Activated CD8-positive, alpha-beta T cell treated with anti-CD3 and anti-CD28 coated beads, Interleukin-2, amount 10 ng/mL, durations not matched to agents 7 days and 5 days (primary cell): ENCODE measurements around the gene INTS13. TPM values are rescaled to one million over a fixed set of nuclear protein-coding genes. Genes with fewer than 3 reads are reported as not detected.

Source experiments
- ATAC-seq: fragments of 150-1000 bp; cut with Tn5 transposase; one replicate; pipeline ENCODE4 v1.10.0; 2021; ENCODE audit warnings: moderate library complexity
- CTCF ChIA-PET: fragments of 350-600 bp; sonication (Branson Sonifier 250); formaldehyde crosslinking; loops from one replicate; lab custom pipeline; 2021; ENCODE audit warnings: antibody characterized with exemption; lab: Charles Lee
- POLR2A ChIA-PET: fragments of 350-600 bp; sonication (Branson Sonifier 250); formaldehyde crosslinking; loops from one replicate; lab custom pipeline; 2021; ENCODE audit warnings: antibody characterized with exemption; lab: Charles Lee
- DNase-seq: peaks from one replicate; pipeline ENCODE4 v3.0.0-alpha.2; 2020
- H3K27ac Mint-ChIP-seq: one replicate; pipeline ENCODE4 v1.8.0; 2021; ENCODE audit warnings: mild to moderate bottlenecking, mixed read lengths
- H3K27me3 Mint-ChIP-seq: one replicate; pipeline ENCODE4 v1.8.0; 2021; ENCODE audit warnings: low read depth, mixed read lengths
- H3K36me3 Mint-ChIP-seq: one replicate; pipeline ENCODE4 v1.8.0; 2021; ENCODE audit warnings: low read depth, mixed read lengths
- H3K4me1 Mint-ChIP-seq: one replicate; pipeline ENCODE4 v1.8.0; 2021; ENCODE audit warnings: low read depth, mixed read lengths
- H3K4me3 Mint-ChIP-seq: one replicate; pipeline ENCODE4 v1.8.0; 2021; ENCODE audit warnings: mild to moderate bottlenecking, mixed read lengths
- H3K9me3 Mint-ChIP-seq: one replicate; pipeline ENCODE4 v1.8.0; 2022; ENCODE audit warnings: mixed read lengths; ENCODE audit not compliant: insufficient read depth
- total RNA-seq, 2 experiments: library from RNA; stranded (reverse); gene quantifications; one replicate each; pipeline ENCODE4 v1.2.3, GENCODE V29; 2021

The INTS13 gene
- total RNA-seq, 2 experiments from 2014 or later, result 52.8 to 58.3 TPM

DNA sequence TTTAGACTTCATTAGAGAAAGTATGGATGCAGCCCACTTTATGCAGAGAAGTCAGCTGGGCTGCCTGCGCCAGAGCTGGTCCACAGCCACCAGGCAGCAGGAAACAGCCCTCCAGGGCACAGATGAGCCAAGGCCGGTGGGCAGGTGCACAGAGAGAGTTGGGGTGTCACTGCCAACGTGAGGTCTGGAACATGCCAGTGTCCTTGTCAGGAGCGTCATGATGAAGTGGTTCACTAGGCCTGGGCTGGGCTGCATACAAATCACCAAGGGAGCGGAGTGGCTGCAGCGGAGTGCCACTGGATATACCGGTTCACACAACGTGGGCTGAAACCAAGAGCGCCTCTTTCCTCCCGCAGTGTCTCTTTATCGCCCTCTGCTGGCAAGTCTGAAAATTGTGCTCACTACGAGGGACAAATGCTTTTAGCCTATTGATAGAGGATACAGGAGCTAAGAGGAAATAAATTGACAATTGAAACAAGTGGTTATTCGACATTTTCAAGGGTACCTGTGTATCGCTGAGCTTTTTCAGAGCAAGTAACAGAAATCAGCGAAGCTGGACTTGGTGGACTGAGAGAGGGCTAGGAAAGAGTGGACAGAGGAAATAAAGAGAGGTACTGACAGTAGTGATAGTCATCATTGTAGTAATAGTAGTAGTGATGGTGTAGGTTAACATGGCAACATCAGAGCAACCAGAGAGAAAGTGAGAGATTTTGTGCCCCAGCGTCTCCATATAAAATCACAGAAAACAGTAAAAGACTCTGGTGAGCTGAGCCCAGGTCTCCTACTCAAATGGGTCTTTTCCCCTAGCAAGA, 52.8 kb downstream of the INTS13 start:
- POLR2A ChIA-PET, result interaction anchor here (1.2 kb wide), 1 partner anchor 87 kb away, joined by 3 read pairs; no protein-coding TSS in a partner anchor
- H3K36me3 Mint-ChIP-seq, result no peaks in the 10 kb centered on the region
- ATAC-seq (peak; percentile 96), DNase-seq (peak; percentile 91)
- peaks cover 10% of the 10 kb centered on the region for H3K4me1 Mint-ChIP-seq
- H3K9me3 Mint-ChIP-seq, result no peaks in the 10 kb centered on the region
- peaks cover 5% of the 10 kb centered on the region for H3K27me3 Mint-ChIP-seq
- peak overlapping the region; percentile 46 for H3K4me3 Mint-ChIP-seq
- CTCF ChIA-PET, result interaction anchor here (0.5 to 3.7 kb wide), 59 partner anchors 9 to 791 kb away, joined by 3 to 50 read pairs (median 5); partner anchors contain the start of gene ITPR2
- H3K27ac Mint-ChIP-seq, result peak overlapping the region; percentile 23

DNA sequence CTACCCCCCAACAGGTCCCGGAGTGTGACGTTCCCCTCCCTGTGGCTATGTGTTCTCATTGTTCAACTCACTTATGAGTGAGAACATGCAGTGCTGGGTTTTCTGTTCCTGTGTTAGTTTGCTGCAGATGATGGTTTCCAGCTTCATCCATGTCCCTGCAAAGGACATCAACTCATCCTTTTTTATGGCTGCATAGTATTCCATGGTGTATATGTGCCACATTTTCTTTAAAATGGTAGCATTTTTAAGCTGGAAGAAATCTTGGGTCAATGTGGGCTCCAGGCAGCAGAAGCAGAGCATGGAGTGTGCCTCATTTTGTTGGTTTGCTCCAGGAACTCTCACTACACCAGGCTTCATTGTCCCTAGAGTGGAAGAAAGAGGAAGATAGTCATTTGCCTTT, 57.2 kb downstream of the INTS13 start:
- Mint-ChIP-seq H3K9me3 (no peaks in the 10 kb centered on the region), H3K4me1 (peaks cover 10% of the 10 kb centered on the region), H3K27ac (no peak overlapping the region), H3K27me3 (peaks cover 5% of the 10 kb centered on the region), H3K4me3 (no peak overlapping the region), H3K36me3 (no peaks in the 10 kb centered on the region)
- ATAC-seq (no peak), DNase-seq (no peak)
- CTCF ChIA-PET, result interaction anchor here (0.9 to 1.2 kb wide), 2 partner anchors 24 to 782 kb away, joined by 3 to 4 read pairs; no protein-coding TSS in a partner anchor
- POLR2A ChIA-PET, result no interaction called here

DNA sequence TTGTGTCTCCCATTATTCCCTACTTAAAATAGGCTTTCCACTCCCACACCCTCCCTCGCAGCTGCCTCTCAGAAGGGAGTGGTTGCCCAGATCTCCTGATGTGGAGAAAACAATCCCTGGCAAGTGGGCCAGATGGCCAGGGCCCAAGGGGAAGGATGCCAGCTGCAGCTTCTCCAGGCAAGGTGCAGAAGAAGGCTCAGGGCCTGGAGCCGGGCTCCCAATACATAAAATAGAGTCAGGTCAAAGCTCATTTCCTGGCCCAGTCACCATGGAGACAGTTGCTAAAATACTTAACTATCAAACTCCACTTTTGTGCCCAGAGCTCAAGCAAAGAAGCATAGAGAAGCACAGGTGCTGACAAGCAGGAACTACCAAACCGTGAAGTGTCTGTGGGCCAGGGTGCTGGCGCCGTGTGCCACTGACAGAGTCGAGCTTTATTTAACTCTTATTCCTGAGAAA, 59.1 kb downstream of the INTS13 start:
- ATAC-seq (no peak), DNase-seq (no peak)
- CTCF ChIA-PET, result interaction anchor here (1.2 to 3.8 kb wide), 5 partner anchors 8 to 45 kb away, joined by 3 to 18 read pairs (median 5); partner anchors contain the start of gene ITPR2
- no peaks in the 10 kb centered on the region for H3K36me3 Mint-ChIP-seq
- H3K4me1 Mint-ChIP-seq, result no peaks in the 10 kb centered on the region
- H3K9me3 Mint-ChIP-seq, result no peaks in the 10 kb centered on the region
- no peak overlapping the region for H3K27ac Mint-ChIP-seq
- H3K27me3 Mint-ChIP-seq, result peaks cover 5% of the 10 kb centered on the region
- H3K4me3 Mint-ChIP-seq, result no peak overlapping the region
- POLR2A ChIA-PET, result interaction anchor here (1.0 kb wide), 1 partner anchor 27 kb away, joined by 3 read pairs; no protein-coding TSS in a partner anchor

GRCh38 chr12:26874501-26875296, 63.1 kb downstream of the INTS13 start:
- ChIA-PET POLR2A (no interaction called here), CTCF (interaction anchor here (1.4 to 3.6 kb wide), 3 partner anchors 8 to 14 kb away, joined by 3 to 37 read pairs (median 8); no protein-coding TSS in a partner anchor)
- Mint-ChIP-seq H3K36me3 (no peaks in the 10 kb centered on the region), H3K9me3 (no peaks in the 10 kb centered on the region), H3K27ac (no peak overlapping the region), H3K4me1 (peaks cover 15% of the 10 kb centered on the region), H3K27me3 (no peaks in the 10 kb centered on the region), H3K4me3 (no peak overlapping the region)
- ATAC-seq, result no peak
- DNase-seq, result no peak

DNA sequence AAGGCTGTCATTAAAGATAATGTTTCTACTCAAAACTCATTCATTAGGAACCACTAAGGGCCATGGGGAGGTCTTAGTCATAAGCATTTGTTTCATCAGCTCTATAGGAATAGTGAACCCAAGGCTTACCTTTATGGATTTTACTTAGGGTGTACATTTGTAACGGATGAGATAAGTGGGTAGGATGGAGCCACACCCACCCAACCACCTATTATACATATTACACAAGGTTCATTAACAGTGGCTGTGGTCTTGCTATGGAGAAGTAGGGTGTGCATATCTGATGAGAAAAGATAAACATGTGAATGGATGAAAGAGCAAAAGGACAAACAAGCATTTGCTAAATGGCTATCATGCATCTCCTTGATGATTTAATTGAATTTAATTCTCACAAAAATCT, 65.2 kb downstream of the INTS13 start:
- DNase-seq (no peak), ATAC-seq (no peak)
- Mint-ChIP-seq H3K27ac (no peak overlapping the region), H3K27me3 (no peaks in the 10 kb centered on the region), H3K4me1 (peaks cover 21% of the 10 kb centered on the region), H3K36me3 (no peaks in the 10 kb centered on the region), H3K4me3 (no peak overlapping the region), H3K9me3 (no peaks in the 10 kb centered on the region)
- POLR2A ChIA-PET, result interaction anchor here (1.1 kb wide), 1 partner anchor 40 kb away, joined by 3 read pairs; no protein-coding TSS in a partner anchor
- CTCF ChIA-PET, result interaction anchor here (2.1 kb wide), 1 partner anchor 13 kb away, joined by 9 read pairs; no protein-coding TSS in a partner anchor

- ChIA-PET POLR2A (interaction anchor here (1.1 kb wide), 1 partner anchor 40 kb away, joined by 3 read pairs; no protein-coding TSS in a partner anchor), CTCF (interaction anchor here (2.1 kb wide), 1 partner anchor 14 kb away, joined by 9 read pairs; no protein-coding TSS in a partner anchor)
- ATAC-seq, result no peak
- no peak for DNase-seq
- Mint-ChIP-seq H3K36me3 (no peaks in the 10 kb centered on the region), H3K27ac (no peak overlapping the region), H3K4me3 (no peak overlapping the region), H3K27me3 (no peaks in the 10 kb centered on the region), H3K4me1 (peaks cover 27% of the 10 kb centered on the region), H3K9me3 (no peaks in the 10 kb centered on the region)
Observed at GRCh38 chr12:26871985-26872384, 65.8 kb downstream of the INTS13 start.

GRCh38 chr12:26870491-26871419, 67.0 kb downstream of the INTS13 start:
- ChIA-PET POLR2A (interaction anchor here (0.6 kb wide), 1 partner anchor 327 kb away, joined by 3 read pairs; no protein-coding TSS in a partner anchor), CTCF (interaction anchor here (1.5 to 3.2 kb wide), 5 partner anchors 9 to 39 kb away, joined by 4 to 17 read pairs (median 5); no protein-coding TSS in a partner anchor)
- no peak for ATAC-seq
- DNase-seq, result no peak
- Mint-ChIP-seq H3K4me3 (no peak overlapping the region), H3K27ac (no peak overlapping the region), H3K36me3 (no peaks in the 10 kb centered on the region), H3K4me1 (peaks cover 28% of the 10 kb centered on the region), H3K27me3 (no peaks in the 10 kb centered on the region), H3K9me3 (no peaks in the 10 kb centered on the region)

DNA sequence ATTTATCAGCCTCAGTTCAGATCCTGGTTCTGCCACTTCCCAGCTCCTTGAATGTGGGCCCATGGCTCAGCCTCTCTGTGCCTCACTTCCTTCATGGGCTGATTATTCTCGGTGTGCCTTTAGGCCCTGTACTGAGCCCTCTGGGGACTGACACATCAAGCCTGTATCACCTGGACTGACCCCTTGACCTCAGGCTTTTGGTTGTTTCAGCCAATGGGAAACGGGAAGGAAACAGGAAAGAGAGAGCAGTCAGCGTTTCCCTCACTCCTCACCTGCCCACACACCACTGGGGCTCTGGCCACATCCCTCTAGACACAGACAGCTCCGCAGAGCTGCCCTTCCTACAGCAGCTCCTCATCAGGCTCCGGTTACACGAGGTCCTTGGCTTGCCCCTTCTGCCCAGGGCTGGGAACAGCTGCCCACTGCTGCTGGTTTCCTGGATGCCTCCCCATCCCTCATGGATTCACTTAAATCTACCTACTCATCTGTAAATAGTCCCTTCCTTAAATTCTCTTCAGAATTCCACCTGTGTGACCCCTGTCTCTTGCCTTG, 67.8 kb downstream of the INTS13 start:
- no peaks in the 10 kb centered on the region for H3K9me3 Mint-ChIP-seq
- no peak overlapping the region for H3K4me3 Mint-ChIP-seq
- ATAC-seq (no peak), DNase-seq (no peak)
- H3K4me1 Mint-ChIP-seq, result peaks cover 28% of the 10 kb centered on the region
- CTCF ChIA-PET, result interaction anchor here (1.5 to 3.2 kb wide), 5 partner anchors 10 to 38 kb away, joined by 4 to 17 read pairs (median 5); no protein-coding TSS in a partner anchor
- no peak overlapping the region for H3K27ac Mint-ChIP-seq
- H3K36me3 Mint-ChIP-seq, result no peaks in the 10 kb centered on the region
- no peaks in the 10 kb centered on the region for H3K27me3 Mint-ChIP-seq
- POLR2A ChIA-PET, result no interaction called here

GRCh38 chr12:26869104-26869494, 68.7 kb downstream of the INTS13 start:
- Mint-ChIP-seq H3K27me3 (no peaks in the 10 kb centered on the region), H3K4me3 (no peak overlapping the region), H3K27ac (no peak overlapping the region), H3K9me3 (no peaks in the 10 kb centered on the region), H3K4me1 (peaks cover 28% of the 10 kb centered on the region), H3K36me3 (no peaks in the 10 kb centered on the region)
- DNase-seq, result no peak
- CTCF ChIA-PET, result interaction anchor here (1.3 to 3.2 kb wide), 5 partner anchors 11 to 36 kb away, joined by 3 to 15 read pairs (median 6); partner anchors contain the start of gene ITPR2
- ATAC-seq, result no peak
- POLR2A ChIA-PET, result no interaction called here

DNA sequence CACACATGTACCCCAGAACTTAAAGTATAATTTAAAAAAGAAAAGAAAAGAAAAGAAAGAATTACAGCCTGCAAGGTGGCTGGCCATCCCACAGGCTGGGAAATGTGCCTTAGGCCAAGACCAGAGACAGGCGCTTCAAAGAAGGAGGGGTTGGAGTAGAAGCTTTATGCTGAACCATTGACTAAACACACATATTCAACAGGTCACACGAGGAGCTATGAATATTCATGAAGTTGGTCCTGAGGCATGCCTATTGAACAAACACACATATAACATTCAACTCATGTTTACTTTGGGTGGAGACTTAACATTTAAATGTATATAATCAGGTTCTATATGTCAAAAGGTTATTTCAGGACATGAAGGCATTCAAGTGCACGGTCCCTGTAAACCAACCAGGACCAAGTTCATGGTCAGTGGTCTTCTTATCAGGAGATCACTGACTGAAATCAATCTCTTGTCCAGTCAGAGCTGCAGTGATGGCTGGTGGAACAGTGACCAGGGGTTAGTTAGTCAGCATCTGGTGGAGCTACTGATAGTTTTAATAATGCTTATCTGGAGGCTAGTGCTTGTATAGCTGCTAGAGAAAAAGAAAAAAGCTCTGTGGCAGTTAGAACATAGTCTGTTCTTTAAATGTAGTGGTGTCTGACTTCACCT, 69.2 kb downstream of the INTS13 start:
- H3K4me1 Mint-ChIP-seq, result peaks cover 28% of the 10 kb centered on the region
- H3K36me3 Mint-ChIP-seq, result no peaks in the 10 kb centered on the region
- POLR2A ChIA-PET, result no interaction called here
- no peak overlapping the region for H3K4me3 Mint-ChIP-seq
- DNase-seq (no peak), ATAC-seq (no peak)
- CTCF ChIA-PET, result interaction anchor here (1.0 to 3.2 kb wide), 7 partner anchors 9 to 145 kb away, joined by 3 to 15 read pairs (median 5); partner anchors contain the start of genes ITPR2 and TM7SF3
- H3K27ac Mint-ChIP-seq, result no peak overlapping the region
- no peaks in the 10 kb centered on the region for H3K9me3 Mint-ChIP-seq
- H3K27me3 Mint-ChIP-seq, result no peaks in the 10 kb centered on the region
